ENCODE measurements around the gene PALD1.

Gene PALD1

DNA sequence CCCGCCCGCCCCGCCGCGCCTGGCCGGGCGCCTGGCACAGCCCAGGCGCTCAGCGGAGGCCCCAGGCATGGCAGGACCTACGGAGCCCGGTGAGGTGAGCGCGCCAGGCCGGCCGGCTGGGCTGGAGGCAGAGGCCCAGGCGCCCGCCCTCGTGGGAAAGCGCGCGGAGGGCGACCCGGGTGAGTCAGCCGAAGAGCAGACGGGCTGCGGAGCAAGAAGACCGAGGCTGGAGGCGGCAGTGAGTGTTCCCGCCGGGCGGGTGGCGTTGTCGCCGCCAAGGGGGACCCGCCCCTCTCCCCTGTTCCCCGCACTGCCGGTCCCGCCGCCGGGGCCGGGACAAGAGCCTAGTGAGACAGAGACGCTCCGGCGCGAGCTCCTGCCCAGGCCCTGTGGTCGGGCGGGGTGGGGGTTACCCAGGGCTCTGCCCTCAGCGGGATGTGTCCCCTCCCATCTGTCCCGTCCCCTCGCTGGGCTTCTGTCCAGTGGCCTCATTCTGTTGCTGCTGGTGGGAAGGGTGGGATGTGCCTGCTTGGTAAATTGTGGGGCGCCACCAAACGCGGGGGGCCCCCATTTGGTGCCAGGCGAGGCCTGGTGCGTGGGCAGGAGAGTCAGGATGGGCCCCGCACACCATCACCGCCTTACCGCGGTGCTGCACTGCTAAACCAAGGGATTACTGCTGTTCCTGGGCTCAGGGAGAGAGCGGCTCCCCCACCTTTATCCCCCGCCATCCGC lies 20.1 kb upstream of the PALD1 start:
- DNase-seq: no peak

DNA sequence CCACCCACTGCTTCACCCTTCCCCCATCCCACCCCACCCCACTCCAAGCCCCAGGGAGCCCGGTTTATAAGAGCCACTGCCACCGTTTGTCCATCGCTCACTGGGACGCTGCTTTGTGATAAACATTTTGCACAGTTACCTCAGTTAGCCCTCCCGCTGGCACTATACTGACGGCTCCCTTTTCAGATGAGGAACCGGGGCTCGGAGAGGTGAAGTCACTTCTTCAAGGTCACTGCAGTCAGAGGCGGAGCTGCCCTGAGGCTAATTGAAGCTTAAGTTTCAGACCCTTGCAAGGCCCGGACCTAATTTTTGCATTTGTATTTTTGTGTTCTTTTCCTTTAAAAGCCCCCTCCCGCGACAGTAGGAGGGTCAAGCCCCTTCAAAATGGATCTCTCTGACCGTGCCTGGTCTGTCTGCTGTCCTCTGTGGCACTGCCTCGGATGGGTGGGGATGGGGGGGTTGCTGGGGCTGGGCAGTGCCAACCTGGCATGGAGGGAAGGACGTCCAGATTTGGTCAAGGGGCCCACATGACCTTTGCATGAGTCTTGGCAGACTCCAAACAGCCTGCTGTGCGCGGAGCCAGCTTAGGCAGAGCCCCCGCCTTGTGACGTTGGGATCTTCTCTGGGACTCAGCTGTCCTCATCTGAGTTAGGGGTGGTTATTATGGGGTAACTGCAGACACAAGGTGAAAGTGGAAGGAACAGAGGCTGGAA lies 19.4 kb upstream of the PALD1 start:
- no peak for DNase-seq

DNA sequence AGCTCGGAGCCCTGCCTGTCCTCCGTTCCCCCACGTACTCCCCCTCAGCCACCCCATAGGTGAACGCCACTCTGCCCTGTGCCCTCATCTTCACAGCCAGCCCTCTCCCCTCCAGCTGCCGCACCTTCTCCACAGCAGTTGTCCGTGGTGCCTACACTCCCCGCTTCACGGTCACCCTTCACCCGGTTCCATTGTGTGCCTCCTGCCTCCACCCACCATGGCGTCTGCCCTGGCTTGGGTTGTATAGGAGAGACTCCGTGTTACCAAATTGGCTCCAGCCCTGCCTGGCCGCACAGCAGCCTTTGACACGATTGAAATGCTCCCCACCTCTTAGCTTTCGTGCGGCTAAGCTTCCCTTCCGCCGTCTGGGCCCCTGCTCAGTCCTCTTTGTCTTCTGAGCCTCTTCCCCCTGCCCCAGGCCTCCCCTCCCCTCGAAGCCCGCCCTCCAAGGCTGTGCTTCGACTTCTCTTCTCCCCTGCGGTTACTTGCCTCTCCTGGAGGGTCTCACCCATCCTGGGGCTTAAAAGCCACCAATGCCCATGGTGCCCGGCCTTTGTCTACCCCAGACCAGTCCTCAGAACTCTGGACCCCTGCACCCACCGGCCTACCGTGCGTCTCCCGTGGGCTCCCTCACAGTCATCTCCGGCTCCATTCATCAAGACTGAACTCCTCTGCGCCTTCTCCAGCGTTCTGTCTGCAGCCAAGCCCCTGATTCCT lies 18.6 kb upstream of the PALD1 start:
- no peak for DNase-seq

DNA sequence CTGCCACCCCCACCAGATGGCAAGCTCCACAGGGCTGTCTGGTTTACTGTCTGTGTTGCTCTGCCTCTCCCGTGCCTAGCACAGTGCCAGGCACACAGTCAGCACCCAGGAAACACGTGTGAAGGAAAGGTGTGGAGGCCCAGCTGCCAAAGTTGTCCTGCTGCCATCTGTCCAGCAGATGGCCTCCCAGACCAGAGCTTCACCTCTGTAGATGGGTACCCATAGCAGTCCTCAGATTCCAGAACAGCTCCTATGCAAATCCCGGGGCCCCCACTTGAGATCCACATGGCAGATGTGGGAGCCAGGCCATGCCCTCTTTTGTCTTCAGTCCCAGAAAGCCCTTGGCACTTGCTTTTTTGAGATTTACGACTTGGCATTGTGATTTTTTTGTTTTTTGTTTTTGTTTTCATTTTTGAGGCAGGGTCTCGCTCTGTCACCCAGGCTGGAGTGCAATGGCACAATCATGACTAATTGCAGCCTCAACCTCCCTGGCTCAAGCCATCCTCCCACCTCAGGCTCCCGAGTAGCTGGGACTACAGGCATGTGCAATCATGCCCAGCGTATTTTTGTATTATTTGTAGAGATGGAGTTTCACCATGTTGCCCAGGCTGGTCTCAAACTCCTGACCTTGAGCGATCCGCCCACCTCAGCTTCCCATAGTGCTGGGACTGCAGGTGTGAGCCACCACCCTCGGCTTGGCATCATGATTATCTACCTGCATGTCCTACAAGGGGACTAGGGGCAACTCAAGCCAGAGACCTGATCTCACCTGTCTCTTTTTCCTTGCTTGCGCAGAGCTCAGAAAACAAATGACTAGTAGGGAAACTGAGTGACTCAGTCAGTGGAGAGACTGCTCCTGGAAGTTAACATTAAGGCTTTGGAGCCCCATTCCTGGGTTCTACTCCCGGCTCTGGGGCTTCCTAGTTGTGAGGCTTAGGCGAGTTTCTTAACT lies 16.9 kb upstream of the PALD1 start:
- peak; percentile 13 for DNase-seq

DNA sequence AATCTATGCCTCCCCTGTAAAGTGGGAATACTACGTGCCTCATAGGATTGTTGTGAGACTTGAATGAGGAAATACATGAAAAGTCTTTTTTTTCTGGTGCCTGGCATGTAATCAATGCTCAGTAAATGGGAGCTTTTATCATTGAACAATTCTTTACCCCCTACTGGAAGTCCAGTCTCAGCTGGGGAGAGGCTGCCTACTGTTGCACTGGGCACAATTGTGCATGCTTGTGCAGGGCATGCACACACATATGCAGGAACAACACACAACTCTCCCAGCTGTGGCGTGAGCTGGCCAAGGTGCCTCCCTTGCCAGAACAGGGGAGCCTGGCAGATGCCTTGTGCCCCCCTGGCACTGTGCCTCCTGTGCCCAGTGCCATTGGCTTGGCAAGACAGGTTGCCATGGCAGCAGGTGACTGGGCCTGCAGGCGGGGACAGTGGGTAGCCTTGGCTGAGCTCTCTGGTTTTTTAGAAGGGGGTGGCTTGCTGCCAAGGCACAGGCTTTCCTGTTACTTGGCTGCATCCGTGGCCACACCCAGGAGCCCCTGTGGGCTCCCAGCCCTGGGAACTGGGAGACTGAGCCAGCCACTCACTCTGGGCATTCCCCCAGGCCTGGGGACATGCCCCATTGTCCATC lies 16.1 kb upstream of the PALD1 start:
- peak; percentile 78 for DNase-seq

DNA sequence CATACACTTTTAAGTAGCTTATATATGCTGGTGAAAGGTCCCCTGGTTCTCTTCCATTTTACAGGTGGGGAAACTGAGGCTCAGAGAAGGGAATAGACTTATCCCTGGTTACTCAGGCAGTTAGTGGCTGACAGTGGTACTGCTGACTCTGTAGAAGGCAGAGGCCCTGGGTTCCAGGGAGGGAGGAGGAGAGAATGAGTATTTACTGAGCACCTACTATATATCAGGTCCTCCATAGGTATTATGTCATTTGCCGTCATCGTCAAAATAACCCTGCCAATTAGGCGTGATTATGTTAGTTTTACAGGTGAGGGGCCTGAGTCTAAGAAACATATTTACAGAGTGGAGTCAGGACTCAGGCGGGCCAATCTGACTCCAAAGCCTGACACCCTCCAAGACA lies 13.3 kb upstream of the PALD1 start:
- DNase-seq: no peak

DNA sequence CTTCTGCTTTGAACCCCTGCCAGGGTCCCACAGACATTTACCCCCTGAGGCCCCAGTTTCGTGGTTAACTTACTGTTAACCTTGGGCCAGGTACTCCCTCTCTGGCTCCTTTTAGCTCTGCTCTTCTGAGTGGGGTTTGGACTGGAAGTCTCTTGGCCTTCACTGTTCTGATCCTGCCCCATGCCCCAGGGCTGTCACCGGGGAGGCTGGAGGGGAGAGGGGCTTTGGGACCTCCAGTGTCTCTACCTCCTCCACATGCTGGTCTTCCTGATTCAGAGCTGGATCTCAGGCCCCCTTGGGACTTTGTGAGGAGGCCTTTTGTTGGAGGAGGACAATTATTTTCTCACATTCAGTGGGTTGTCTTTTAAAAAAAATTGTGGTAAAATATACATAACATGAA lies 12.7 kb upstream of the PALD1 start:
- DNase-seq: no peak

DNA sequence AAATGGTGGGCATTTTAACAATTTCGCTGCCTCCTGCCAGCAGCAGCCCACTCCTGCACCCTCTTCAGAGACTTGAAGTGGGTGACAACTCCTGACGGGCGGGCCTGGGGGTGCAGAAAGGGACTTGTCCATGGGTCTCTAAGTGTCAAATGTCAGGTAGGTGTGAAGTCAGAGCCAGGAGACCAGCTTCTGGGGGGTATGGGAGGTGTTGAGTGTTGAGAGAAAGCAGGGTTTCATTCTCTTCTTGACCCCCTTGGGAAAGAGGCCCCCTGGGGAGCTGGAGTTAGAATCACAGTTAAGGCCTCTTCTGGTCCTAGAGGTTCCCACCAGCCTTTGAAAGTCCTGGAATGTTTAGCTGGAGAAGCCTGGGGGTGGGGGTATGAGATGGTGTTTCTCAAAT lies 11.6 kb upstream of the PALD1 start:
- DNase-seq: no peak

DNA sequence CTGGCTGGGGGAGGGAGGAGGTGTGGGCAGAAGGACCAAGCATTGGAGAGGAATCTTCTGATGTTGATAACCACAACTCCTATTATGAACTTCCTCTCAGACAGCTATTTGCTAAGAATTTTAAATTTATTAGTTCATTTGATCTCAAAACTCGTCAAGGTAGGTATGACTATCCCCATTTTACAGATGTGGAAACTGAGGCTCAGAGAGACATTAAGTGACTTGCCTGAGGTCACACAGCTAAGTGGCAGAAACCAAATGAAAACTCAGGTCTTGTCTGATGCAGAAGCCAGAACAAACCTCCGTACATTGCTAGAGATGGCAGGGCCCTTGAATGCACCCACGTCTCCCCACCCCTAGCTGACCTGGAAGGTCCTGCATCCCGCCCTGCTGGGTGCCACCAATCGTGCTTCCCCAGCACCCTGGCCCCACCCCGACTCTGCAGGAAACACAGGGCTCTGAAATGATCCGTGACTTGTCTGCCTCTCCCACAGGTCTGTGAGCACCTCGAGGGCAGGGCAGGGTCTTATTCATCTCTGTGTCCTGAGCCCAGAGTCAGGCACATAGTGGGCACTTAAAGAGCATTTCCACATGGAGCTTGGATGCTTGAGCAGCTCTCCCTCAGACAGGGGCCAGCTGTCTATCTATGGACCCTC lies 5.6 kb upstream of the PALD1 start:
- no peak for DNase-seq

DNA sequence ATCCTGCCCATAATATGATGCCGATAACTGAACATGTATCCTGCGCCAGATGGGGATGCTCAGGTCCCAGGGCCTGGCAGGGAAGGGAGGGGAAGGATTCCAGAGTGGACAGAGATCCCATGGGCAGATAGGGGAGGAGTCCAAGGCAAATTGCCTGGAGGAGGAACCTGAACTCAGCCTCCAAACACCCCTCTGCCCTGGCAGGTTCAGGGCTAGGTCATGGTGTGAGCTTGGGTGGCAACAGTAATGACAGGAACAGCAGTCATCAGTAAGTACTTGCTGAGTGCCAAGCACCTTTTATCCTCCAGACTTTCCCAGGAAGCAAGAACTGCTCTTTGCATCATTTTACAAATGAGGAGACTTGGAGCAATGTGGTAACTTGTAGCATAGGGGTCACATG lies 3.8 kb upstream of the PALD1 start:
- no peak for DNase-seq

DNA sequence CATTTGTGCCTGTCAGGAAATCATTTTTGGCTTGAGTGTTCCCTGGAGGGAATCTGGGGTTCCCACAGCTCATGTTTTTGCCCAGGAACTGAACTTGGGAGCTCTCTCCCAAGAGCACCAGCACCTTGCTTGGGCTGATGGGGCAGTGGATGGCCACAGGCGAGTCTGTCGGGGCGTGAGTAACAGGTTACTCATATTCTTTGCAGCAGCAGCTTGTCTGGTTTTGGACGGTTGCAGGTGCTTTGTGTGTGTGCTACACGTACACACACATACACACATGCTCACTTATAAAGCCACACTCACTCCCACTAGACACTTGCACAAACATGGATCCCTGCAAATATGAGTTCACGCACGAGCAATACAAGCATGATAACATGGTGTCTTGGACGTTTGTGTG lies 2.9 kb upstream of the PALD1 start:
- no peak for DNase-seq

DNA sequence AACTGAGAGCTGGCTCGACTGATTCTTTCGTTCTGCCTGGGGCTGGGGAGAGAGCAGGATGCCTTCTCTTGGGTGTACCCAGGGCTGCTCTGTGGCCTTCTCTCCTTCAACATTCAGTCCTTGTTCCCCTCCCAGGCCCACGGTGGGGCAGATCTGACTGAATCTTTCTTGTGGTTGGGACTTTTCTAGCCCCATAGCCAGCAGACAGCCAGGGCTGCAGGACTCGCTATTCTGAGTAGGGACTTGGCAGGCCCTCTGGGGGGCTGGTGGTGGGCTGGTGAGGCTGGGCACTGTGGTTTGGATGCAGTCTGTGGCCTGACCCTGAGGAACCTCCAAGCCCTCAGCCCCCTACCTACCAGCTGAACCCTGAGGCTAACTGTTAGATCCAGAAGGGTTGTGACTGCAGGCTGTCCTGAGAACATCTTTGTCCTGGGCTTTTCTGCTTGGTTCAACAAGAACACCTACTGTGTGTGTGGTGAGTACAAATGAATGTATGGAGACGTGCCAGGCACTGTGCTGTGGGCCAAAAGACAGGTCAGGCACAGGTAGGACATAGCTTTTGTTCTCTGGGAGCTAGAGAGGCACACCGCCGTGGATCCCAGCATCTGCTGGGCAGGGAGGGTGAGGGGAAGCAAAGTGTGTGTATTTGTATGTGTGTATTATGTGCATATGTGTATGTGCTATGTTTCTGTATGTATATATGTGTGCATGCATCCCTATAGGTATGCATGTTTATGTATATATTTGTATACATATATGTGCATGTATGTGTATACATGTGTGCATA lies 2.1 kb upstream of the PALD1 start:
- no peak for DNase-seq

DNA sequence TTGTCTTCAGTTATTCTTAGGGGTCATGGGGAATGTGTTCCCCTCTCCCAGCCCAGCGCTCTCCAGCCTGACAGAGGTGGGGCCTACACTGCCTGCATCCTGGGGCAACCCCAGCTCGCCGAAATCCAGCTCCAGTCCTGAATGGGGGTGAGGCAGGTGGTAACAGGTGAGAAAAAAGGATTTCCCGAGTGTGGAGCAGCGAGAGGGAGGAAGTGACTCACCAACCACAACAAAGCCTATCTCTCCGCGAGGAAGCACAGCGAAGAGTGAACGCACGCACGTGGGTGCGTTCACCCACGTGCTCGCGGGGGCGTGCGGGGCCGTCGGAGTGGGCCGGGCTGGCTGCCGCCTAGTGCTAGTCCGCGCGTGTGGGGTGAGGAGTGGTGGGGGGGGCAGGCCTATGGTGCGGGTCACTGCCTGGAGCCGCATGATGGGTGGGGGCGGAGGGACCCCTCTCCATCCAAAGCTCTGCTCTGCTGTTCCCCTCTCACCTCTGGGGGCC lies 855 bp upstream of the PALD1 start:
- DNase-seq: no peak

DNA sequence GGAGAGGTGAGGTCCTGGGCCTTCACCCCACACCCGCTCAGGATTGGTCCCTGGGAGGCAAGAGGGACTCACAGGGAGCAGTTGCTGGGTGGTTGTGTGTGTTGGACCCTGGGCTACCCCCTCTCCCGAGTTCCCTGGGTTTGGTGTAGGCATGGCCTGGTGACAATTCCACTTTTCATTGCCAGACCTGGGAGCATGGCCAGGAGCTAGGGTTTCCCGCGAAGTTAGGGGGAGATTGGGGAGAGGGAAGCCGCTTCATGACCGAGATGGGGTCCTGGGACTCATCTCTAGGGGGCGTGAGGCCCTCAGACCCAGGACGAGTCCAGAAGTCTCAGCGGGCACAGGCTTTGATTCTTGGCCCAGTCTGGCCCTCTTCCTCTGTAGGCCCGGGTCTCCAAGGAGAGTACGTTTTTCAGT lies 606 bp downstream of the PALD1 start:
- DNase-seq: no peak

DNA sequence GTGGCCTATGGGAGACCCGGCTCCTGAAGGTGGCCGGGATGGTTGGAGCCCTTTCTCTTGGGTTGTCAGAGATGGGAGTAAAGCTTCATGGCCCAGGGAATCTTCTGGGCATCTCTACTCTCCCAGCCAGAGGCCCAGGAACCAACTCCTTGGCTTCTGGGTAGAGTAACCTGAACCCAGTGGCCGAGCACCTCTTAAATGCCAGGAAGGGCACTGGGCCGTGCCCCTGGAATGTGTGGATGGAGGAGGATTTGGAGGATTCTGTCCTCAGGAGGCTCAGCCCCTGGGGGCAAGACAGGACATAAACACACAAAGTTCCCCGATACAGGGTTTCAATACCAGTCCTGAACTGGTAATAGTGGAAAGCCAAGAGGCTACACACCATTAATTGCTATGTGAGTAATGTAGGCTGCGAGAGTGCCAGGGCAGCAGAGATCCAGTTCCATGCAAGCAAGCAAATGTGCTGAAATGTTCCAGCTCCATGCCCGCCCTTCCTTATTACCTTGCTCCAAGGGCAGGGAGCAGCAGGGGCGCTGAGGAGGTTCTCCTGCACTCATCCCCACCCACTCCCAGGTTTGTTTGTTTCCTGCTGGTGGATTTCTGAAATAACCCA lies 1.2 kb downstream of the PALD1 start:
- DNase-seq: no peak

DNA sequence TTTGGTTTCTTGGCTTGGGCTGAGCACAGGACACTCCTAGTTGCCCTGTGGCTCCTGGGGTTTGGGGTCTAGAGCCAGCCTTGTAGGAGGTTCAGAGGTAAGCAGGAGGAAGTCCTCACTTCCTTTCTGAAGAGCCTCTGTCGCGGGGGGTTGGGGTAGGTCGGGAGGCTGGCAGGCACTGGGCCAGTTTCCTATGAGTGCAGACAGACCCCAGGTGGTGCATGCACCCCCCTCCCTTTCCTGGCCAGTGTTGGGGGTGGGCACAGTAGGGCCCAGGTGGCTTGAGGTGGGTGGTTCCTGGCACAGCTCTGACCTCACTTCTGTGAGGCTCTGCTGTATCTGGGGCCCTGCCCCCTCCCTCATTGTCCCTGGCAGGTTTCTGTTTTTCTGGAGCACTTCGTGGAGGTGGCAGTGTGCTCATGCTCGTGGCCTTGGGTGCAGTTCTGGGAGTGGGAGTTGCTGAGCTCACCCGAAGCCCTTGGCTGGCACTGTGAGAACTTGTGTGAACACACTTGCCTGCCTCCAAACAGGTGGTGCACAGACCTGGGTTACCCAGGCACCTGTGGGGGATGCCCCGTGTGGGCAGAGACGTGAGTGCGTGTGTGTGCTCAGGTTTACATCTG lies 1.8 kb downstream of the PALD1 start:
- no peak for DNase-seq

DNA sequence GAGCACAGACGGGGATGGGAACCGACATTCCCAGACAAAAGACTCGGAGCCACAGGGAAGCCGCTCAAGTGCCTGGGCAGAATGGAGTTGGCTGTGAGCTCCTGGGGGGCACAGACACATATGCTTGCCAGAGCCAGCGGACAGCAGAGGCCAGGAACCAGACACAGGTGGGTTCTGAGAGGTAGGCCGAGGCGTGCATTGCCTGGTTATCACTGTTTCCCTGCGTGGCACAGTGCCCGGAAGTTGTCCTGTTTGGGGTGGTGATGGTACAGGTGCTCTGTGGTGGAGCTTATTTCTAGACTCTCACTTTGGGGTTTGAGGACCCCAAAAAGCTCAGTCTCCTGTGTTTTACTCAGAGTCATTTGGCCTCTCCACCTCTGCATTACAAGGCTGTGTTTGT lies 2.5 kb downstream of the PALD1 start:
- DNase-seq: no peak

DNA sequence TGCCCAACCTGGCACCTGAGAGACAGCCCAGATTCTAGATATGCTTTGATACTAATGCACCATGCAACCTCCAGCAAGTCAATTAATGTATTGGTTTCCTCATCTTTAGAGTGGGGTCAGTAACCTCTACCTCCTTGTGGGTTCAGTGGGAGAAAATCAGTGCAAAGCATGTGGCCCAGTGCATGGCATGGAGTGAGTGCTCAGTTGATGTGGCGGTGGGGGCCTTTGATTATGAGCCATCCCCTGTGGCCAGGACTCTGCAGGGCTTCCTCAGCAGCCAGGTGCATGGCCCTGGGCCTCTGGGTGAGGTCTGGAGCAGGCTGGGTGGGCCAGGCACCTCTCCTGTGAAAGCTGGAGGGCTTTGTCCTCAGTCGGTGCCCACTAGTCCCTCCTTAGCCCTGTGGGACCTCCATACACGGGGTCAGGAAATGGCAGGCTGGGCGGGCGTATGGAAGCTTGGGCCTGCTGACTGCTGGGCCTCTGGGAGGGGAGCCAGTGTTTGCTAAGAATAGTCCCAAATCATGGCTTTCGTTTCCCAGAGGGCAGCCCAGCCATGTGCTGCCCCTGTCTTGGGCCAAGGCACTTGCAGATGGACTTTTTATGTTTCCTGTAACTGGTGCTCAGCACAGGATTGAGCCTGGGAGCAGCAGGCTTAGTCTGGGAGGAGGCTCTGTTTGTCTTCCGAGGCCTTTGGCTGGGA lies 3.4 kb downstream of the PALD1 start:
- no peak for DNase-seq

Data from DMS79 treated with DMSO at 0.1 percent for 48 hours (cell line).